Esophagus muscularis mucosa (tissue), 4 donors: ENCODE data around the gene EHD4. TPM values are rescaled to one million over a fixed set of nuclear protein-coding genes. Genes with fewer than 3 reads are reported as not detected.

ENCODE experiments used
- DNase-seq: peaks from one replicate; pipeline ENCODE4 v3.0.0-alpha.2; 2017; ENCODE audit errors: extremely low spot score
- H3K27ac ChIP-seq, 4 donors: fragments of 200-600 bp; sonication (generic); replicated peaks in 1 of 4; 1 replicate in 3 of 4; 2 replicates in 1 of 4; pipeline ENCODE4 v1.5.1; 2016 to 2019; ENCODE audit warnings: mild to moderate bottlenecking in 1 of 4
- H3K27me3 ChIP-seq, 4 donors: fragments of 200-600 bp; sonication (generic); one replicate each; pipeline versions ENCODE4 v1.5.1 to v1.6.0; 2016 to 2019
- H3K36me3 ChIP-seq, 4 donors: fragments of 200-600 bp; sonication (generic); one replicate each; pipeline ENCODE4 v1.5.1; 2016 to 2019
- H3K4me1 ChIP-seq, 4 donors: fragments of 200-600 bp; sonication (generic); one replicate each; pipeline ENCODE4 v1.5.1; 2016 to 2019
- H3K4me3 ChIP-seq, 4 donors: fragments of 200-600 bp; sonication (generic); 1 replicate in 2 of 4; 2 replicates in 2 of 4; pipeline ENCODE4 v1.5.1; 2016 to 2019; ENCODE audit warnings: mild to moderate bottlenecking in 4 of 4, moderate library complexity in 1 of 4
- H3K9me3 ChIP-seq, 4 donors: fragments of 200-600 bp; sonication (generic); 1 replicate in 3 of 4; 2 replicates in 1 of 4; pipeline ENCODE4 v1.5.1; 2016 to 2019
- EP300 ChIP-seq: sonication (generic); formaldehyde crosslinking; IDR thresholded peaks from one replicate; pipeline ENCODE4 v1.6.1; 2017; ENCODE audit warnings: antibody characterized with exemption
- POLR2A ChIP-seq: fragments of 450-650 bp; IDR thresholded peaks from one replicate; pipeline ENCODE4 v1.6.1; 2017; ENCODE audit warnings: antibody characterized with exemption, moderate library complexity, mild to moderate bottlenecking, low read depth
- POLR2AphosphoS5 ChIP-seq, 2 donors: sonication (generic); formaldehyde crosslinking; IDR thresholded peaks; one replicate each; pipeline ENCODE4 v1.6.1; 2017; ENCODE audit warnings: antibody characterized with exemption in 2 of 2
- WGBS: methylation state at CpG from one replicate; pipeline ENCODE4 v1.1.5; 2018; 5-methylcytosine and 5-hydroxymethylcytosine counted together
- intact Hi-C: fragments of 100-400 bp; cut with DNase I; formaldehyde crosslinking; loops from one replicate; pipeline ENCODE4 v1.15.1; 2023
- total RNA-seq, 4 donors: library from RNA; depleted of rRNA; stranded (reverse); fragments of >200 nt; gene quantifications; one replicate each; pipeline versions ENCODE4 v1.1.0 to v1.2.1, GENCODE V29; 2016
- TF ChIP-seq, protein P1 (sequence below), 3 experiments: fragments of 200-600 bp in 2 of 3; fragments of 450-650 bp in 1 of 3; sonication (generic) in 2 of 3; IDR thresholded peaks; one replicate each; pipeline ENCODE4 v1.5.1; 2017 to 2019; ENCODE audit warnings: antibody characterized with exemption in 3 of 3, mild to moderate bottlenecking in 2 of 3, moderate library complexity in 1 of 3

The EHD4 gene
- total RNA-seq, 4 donors from 2014 or later = 10.0 to 24.7 (median 21.7) TPM

GRCh38 chr15:41853831-41854230 is 118.5 kb downstream of the EHD4 start:
- H3K27me3 ChIP-seq = peaks cover 0 to 75% (median 15%) of the 10 kb centered on the region in 4 donors
- intact Hi-C loops = no loop called here

DNA sequence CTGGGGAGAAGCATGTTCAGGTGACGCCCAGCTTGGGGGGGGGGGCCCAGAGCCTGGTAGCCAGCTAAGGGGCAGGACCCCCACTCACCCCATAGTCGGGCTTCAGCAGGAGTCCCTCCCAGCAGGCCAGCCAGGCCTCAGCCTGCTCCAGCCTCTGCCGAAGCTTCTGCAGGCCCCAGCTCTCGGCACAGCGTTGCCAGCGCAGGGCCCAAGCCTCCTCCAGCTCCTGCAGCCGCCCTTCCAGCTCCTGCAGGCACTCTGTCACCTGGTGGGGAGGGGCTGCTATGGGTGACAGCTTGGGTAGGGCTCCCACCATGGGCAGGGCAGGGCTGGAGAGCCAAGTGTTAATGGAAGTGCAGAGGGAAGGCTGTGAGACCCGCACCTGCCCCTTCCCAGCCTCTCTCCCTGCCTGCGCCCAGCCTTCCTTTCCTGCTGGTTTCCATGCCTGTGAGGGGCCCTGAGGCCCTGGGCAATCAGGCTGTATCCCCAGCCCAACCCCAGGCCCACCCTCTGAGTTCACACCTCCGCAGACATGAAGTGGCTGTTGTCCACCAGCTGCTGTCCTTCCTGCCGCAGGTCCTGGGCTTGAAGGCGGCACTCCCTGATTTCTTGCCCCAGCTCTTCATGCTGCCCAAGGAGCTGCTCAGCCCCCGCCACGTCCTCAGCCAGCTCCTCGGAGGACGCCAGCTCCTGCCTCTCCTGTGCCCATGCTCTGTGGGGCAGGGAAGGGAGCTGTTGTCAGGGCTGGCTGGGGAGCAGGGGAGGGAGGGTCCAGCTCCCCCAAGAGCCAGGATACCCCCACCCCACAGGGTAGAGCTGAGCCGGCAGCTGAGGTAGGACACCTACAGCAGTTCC is 119.4 kb downstream of the EHD4 start:
- Histone ChIP-seq H3K27me3 (peaks cover 0 to 67% (median 15%) of the 10 kb centered on the region in 4 donors), H3K4me1 (no peaks in the 10 kb centered on the region), H3K4me3 (no peak overlapping the region), H3K36me3 (peaks cover 2 to 9% (median 9%) of the 10 kb centered on the region in 4 donors), H3K9me3 (no peaks in the 10 kb centered on the region), H3K27ac (no peak overlapping the region)
- 80% methylated on average over 8 of the region's 17 CpGs for WGBS
- no peak for DNase-seq
- intact Hi-C loops = no loop called here
- TF ChIP-seq, protein P1, sequence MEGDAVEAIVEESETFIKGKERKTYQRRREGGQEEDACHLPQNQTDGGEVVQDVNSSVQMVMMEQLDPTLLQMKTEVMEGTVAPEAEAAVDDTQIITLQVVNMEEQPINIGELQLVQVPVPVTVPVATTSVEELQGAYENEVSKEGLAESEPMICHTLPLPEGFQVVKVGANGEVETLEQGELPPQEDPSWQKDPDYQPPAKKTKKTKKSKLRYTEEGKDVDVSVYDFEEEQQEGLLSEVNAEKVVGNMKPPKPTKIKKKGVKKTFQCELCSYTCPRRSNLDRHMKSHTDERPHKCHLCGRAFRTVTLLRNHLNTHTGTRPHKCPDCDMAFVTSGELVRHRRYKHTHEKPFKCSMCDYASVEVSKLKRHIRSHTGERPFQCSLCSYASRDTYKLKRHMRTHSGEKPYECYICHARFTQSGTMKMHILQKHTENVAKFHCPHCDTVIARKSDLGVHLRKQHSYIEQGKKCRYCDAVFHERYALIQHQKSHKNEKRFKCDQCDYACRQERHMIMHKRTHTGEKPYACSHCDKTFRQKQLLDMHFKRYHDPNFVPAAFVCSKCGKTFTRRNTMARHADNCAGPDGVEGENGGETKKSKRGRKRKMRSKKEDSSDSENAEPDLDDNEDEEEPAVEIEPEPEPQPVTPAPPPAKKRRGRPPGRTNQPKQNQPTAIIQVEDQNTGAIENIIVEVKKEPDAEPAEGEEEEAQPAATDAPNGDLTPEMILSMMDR (IDR thresholded peaks at IDR 0.05) = no peak
- no peak for TF ChIP-seq EP300
- TF ChIP-seq POLR2A = no peak
- TF ChIP-seq POLR2AphosphoS5 (IDR thresholded peaks at IDR 0.05) = no peak

More at GRCh38 chr15:41853831-41854230, 118.5 kb downstream of the EHD4 start:
- H3K4me1 ChIP-seq = no peaks in the 10 kb centered on the region
- WGBS = 94% methylated on average over 9 of the region's 10 CpGs
- no peak overlapping the region for H3K27ac ChIP-seq
- H3K4me3 ChIP-seq = no peak overlapping the region
- H3K9me3 ChIP-seq = no peaks in the 10 kb centered on the region
- no peak for DNase-seq
- TF ChIP-seq POLR2A = no peak
- TF ChIP-seq, protein P1 (IDR thresholded peaks at IDR 0.05) = no peak
- no peak for TF ChIP-seq EP300
- no peak for TF ChIP-seq POLR2AphosphoS5 (IDR thresholded peaks at IDR 0.05)
- peaks cover 0 to under 1% (median under 1%) of the 10 kb centered on the region in 4 donors for H3K36me3 ChIP-seq

DNA sequence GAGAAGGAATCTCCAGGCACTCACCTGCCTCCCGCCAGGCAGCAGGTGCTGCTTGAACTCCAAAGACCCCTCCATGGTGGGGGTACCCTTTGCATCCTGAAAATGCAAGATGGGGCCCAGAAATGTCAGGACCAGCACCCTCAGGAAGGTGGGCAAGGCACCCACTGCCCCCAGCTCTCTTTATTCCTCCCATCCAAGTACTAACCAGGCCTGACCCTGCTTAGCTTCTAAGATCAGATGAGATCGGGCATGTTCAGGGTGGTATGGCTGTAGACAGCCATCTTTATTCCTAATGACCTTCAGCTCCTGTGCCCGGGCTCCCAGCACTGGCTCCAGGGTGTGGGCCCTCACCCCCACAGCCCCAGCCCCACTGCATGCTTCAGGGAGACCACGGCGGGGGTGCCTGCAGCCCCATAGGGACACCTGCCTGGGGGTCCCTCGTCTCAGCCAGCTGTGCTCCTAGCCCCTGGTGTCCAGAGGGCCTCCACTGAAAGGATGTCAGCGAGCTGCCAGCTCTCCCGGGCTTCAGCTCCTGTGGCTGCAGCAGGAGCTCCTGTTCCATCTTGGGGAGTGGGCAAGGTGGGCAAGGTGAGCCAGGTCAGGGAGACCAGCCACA is 120.5 kb downstream of the EHD4 start:
- DNase-seq = no peak
- no peak overlapping the region for H3K4me3 ChIP-seq
- no peaks in the 10 kb centered on the region for H3K9me3 ChIP-seq
- TF ChIP-seq, protein P1 (IDR thresholded peaks at IDR 0.05) = no peak
- 90% methylated on average over 2 of the region's 8 CpGs for whole genome bisulfite sequencing
- H3K27me3 ChIP-seq = peaks cover 0 to 56% (median 15%) of the 10 kb centered on the region in 4 donors
- peaks cover 13 to 20% (median 20%) of the 10 kb centered on the region in 4 donors for H3K36me3 ChIP-seq
- no peak overlapping the region for H3K27ac ChIP-seq
- intact Hi-C loops = no loop called here
- no peaks in the 10 kb centered on the region for H3K4me1 ChIP-seq

GRCh38 chr15:41851167-41851523 is 121.2 kb downstream of the EHD4 start:
- H3K36me3 ChIP-seq = peaks cover 20 to 28% (median 27%) of the 10 kb centered on the region in 4 donors
- H3K4me1 ChIP-seq = no peaks in the 10 kb centered on the region
- no peak overlapping the region for H3K27ac ChIP-seq
- DNase-seq = no peak
- 17% methylated on average over 1 of the region's 11 CpGs for whole genome bisulfite sequencing
- peaks cover 0 to 49% (median 12%) of the 10 kb centered on the region in 4 donors for H3K27me3 ChIP-seq
- no peaks in the 10 kb centered on the region for H3K9me3 ChIP-seq
- TF ChIP-seq POLR2A (no peak), POLR2AphosphoS5 (IDR thresholded peaks at IDR 0.05) (no peak)
- H3K4me3 ChIP-seq = no peak overlapping the region
- intact Hi-C loops = no loop called here

GRCh38 chr15:41850482-41851166 is 121.7 kb downstream of the EHD4 start:
- 74% methylated on average over 16 of the region's 16 CpGs for WGBS
- H3K27ac ChIP-seq = no peak overlapping the region

More at GRCh38 chr15:41850482-41851166, 121.7 kb downstream of the EHD4 start:
- Histone ChIP-seq H3K4me1 (no peaks in the 10 kb centered on the region), H3K27me3 (peaks cover 0 to 46% (median 10%) of the 10 kb centered on the region in 4 donors), H3K36me3 (peaks cover 24 to 33% (median 32%) of the 10 kb centered on the region in 4 donors), H3K4me3 (no peak overlapping the region), H3K9me3 (no peaks in the 10 kb centered on the region)
- intact Hi-C loops = no loop called here
- no peak for DNase-seq
- no peak for TF ChIP-seq POLR2A
- no peak for TF ChIP-seq POLR2AphosphoS5 (IDR thresholded peaks at IDR 0.05)
- TF ChIP-seq EP300 = no peak
- TF ChIP-seq, protein P1 (IDR thresholded peaks at IDR 0.05) = no peak
